PC-3 (cell line): ENCODE measurements around the gene MARCKSL1.

Experiments used
- EZH2phosphoT487 ChIP-seq: fragments of 300-600 bp; sonication (generic); IDR thresholded peaks from 2 replicates; pipeline ENCODE4 v1.6.1; 2018; ENCODE audit warnings: mild to moderate bottlenecking, antibody characterized with exemption, low read length, borderline replicate concordance
- TF ChIP-seq, protein P1 (sequence below): fragments of 300-600 bp; sonication (generic); conservative IDR thresholded peaks from 2 replicates; pipeline ENCODE4 v1.5.1; 2017; ENCODE audit warnings: antibody characterized with exemption, low read depth, mild to moderate bottlenecking, low read length

DNA sequence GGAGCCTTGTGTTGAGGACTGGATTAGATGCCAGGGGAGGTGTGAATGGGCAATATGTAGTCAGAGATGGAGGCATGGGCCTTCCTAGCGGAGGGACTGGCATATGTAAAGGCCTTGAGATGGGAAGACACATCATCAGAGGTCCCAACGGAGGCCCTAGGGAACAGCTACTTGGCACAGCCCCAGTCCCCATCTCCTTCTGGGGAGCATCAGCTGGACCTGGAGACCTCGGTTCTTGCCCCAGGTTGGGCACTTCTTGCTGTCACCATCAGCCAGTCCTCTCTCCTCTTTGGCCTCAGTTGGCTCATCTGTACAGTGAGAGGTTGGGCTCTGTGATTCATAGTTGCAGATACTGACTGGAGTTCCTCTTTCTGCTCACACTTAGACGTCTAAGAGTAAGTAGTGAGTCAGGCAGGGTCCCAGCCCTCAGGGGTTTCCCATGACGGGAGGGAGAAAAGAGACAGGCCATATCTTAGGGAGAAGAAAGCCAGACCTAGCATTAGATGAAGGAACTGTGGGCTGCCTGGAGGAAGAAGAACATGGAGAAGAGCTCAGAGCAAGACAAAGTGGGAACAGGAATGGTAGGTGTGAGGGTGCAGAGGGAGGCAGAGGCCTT, 3.4 kb upstream of the MARCKSL1 start:
- TF ChIP-seq, protein P1, sequence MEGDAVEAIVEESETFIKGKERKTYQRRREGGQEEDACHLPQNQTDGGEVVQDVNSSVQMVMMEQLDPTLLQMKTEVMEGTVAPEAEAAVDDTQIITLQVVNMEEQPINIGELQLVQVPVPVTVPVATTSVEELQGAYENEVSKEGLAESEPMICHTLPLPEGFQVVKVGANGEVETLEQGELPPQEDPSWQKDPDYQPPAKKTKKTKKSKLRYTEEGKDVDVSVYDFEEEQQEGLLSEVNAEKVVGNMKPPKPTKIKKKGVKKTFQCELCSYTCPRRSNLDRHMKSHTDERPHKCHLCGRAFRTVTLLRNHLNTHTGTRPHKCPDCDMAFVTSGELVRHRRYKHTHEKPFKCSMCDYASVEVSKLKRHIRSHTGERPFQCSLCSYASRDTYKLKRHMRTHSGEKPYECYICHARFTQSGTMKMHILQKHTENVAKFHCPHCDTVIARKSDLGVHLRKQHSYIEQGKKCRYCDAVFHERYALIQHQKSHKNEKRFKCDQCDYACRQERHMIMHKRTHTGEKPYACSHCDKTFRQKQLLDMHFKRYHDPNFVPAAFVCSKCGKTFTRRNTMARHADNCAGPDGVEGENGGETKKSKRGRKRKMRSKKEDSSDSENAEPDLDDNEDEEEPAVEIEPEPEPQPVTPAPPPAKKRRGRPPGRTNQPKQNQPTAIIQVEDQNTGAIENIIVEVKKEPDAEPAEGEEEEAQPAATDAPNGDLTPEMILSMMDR: no peak
- no peak for TF ChIP-seq EZH2phosphoT487
